GM23248 (cell line): ENCODE data around the gene IL1R1.

Experiments used
- EZH2 ChIP-seq: fragments of 200-600 bp; sonication (generic); IDR thresholded peaks from 2 replicates; pipeline ENCODE4 v1.6.1; 2018; ENCODE audit warnings: antibody characterized with exemption, mild to moderate bottlenecking; ENCODE audit not compliant: insufficient read depth, poor library complexity, severe bottlenecking
- EZH2phosphoT487 ChIP-seq: fragments of 200-600 bp; sonication (generic); IDR thresholded peaks from 2 replicates; pipeline ENCODE4 v1.6.1; 2018; ENCODE audit warnings: antibody characterized with exemption, moderate library complexity, mild to moderate bottlenecking, low read depth; ENCODE audit not compliant: insufficient read depth

DNA sequence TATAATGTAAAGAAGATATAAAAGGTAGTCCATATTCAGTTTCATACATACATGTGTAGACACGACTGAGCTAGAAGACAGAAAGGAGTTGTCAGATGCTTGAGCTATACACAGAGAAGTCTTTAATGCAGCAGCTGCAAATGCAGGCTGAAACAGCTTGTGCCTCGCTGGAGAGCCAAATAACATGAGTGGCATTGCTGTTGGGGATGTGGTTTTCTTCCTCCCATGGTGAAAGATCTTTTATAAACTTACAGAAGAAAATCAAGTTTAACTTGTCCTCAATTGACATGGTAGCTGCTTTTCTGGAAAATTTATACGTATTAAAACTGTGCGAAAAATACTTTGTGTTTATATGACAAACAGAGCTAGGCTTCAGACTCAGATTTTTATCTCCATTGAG, 16.4 kb upstream of the IL1R1 start:
- TF ChIP-seq EZH2 (no peak), EZH2phosphoT487 (no peak)
